HEK293 (cell line): ENCODE measurements around the gene CDH2.
A peak's percentile ranks its signal among the peaks of the same experiment; 100 is the strongest.

ENCODE experiments used
- CTCF ChIA-PET: fragments of 350-600 bp; formaldehyde crosslinking; extraction: SDS; loops from one replicate; lab custom pipeline; 2021; ENCODE audit warnings: antibody characterized with exemption; lab: Yijun Ruan, JAX
- POLR2A ChIA-PET: fragments of 300-600 bp; formaldehyde crosslinking; extraction: SDS; loops from one replicate; lab custom pipeline; 2020; ENCODE audit warnings: antibody characterized with exemption, inconsistent platforms; lab: Yijun Ruan, JAX
- H3K27ac ChIP-seq: fragments of 200-500 bp; sonication (Bioruptor generic); 2 replicates; pipeline ENCODE4 v1.5.1; 2014; ENCODE audit warnings: low read depth, low read length, control low read depth, inconsistent platforms; ENCODE audit errors: extremely low read depth
- H3K36me3 ChIP-seq, 2 experiments: fragments of 200-500 bp in 1 of 2; sonication (Bioruptor generic) in 1 of 2; 1 replicate in 1 of 2; 2 replicates in 1 of 2; pipeline ENCODE4 v1.5.1; 2014 to 2017; ENCODE audit warnings: inconsistent platforms in 2 of 2, low read length in 2 of 2; ENCODE audit not compliant: control insufficient read depth in 2 of 2, insufficient read depth in 1 of 2
- H3K4me1 ChIP-seq: fragments of 200-500 bp; sonication (Bioruptor generic); 2 replicates; pipeline ENCODE4 v1.5.1; 2014; ENCODE audit warnings: mild to moderate bottlenecking, low read length, inconsistent platforms; ENCODE audit not compliant: control insufficient read depth, insufficient read depth
- H3K4me3 ChIP-seq: 2 replicates; pipeline ENCODE4 v1.5.1; 2011; ENCODE audit warnings: low read depth, mild to moderate bottlenecking, control low read depth, low read length, moderate library complexity
- H3K9me3 ChIP-seq: fragments of 200-500 bp; sonication (Bioruptor generic); 2 replicates; pipeline ENCODE4 v1.5.1; 2014; ENCODE audit warnings: low read depth, low read length, inconsistent platforms; ENCODE audit not compliant: control insufficient read depth, insufficient read depth
- BCL6B ChIP-seq: fragments of 450-650 bp; formaldehyde crosslinking; IDR thresholded peaks from 2 replicates; pipeline ENCODE4 v1.5.1; 2017; ENCODE audit warnings: missing biosample characterization, missing genetic modification characterization
- FEZF1 ChIP-seq: fragments of 450-650 bp; formaldehyde crosslinking; IDR thresholded peaks from 2 replicates; pipeline ENCODE4 v1.5.1; 2016; ENCODE audit warnings: missing biosample characterization, missing genetic modification characterization
- HIC1 ChIP-seq: fragments of 450-650 bp; formaldehyde crosslinking; IDR thresholded peaks from 2 replicates; pipeline ENCODE4 v1.5.1; 2016; ENCODE audit warnings: missing biosample characterization, missing genetic modification characterization
- HOXA7 ChIP-seq: sonication (generic); formaldehyde crosslinking; IDR thresholded peaks from 2 replicates; pipeline ENCODE4 v1.8.1; 2022; ENCODE audit warnings: missing genetic modification reagents, borderline replicate concordance
- TRIM28 ChIP-seq: IDR thresholded peaks from 2 replicates; pipeline ENCODE4 v1.6.1; 2011; ENCODE audit warnings: low read length, control low read depth, borderline replicate concordance
- YY1 ChIP-seq: fragments of 450-650 bp; formaldehyde crosslinking; IDR thresholded peaks from 2 replicates; pipeline ENCODE4 v1.5.1; 2018; ENCODE audit warnings: missing biosample characterization, missing genetic modification characterization
- ZBTB21 ChIP-seq: fragments of 450-650 bp; formaldehyde crosslinking; IDR thresholded peaks from 2 replicates; pipeline ENCODE4 v1.5.1; 2017; ENCODE audit warnings: missing biosample characterization, missing genetic modification characterization
- ZBTB7A ChIP-seq: fragments of 450-650 bp; formaldehyde crosslinking; IDR thresholded peaks from 2 replicates; pipeline ENCODE4 v1.5.1; 2016; ENCODE audit warnings: low read depth, missing biosample characterization, missing genetic modification characterization
- ZNF112 ChIP-seq: fragments of 450-650 bp; formaldehyde crosslinking; IDR thresholded peaks from 2 replicates; pipeline ENCODE4 v1.5.0; 2017; ENCODE audit warnings: missing biosample characterization, missing genetic modification characterization
- ZNF18 ChIP-seq: fragments of 450-650 bp; formaldehyde crosslinking; IDR thresholded peaks from 2 replicates; pipeline ENCODE4 v1.5.1; 2016; ENCODE audit warnings: missing biosample characterization, missing genetic modification characterization
- ZNF585B ChIP-seq: fragments of 450-650 bp; formaldehyde crosslinking; IDR thresholded peaks from 2 replicates; pipeline ENCODE4 v1.5.1; 2016; ENCODE audit warnings: missing biosample characterization, missing genetic modification characterization
- ZNF629 ChIP-seq: fragments of 450-650 bp; formaldehyde crosslinking; IDR thresholded peaks from 2 replicates; pipeline ENCODE4 v1.5.1; 2017; ENCODE audit warnings: missing biosample characterization, missing genetic modification characterization
- ZNF701 ChIP-seq: fragments of 450-650 bp; formaldehyde crosslinking; IDR thresholded peaks from 2 replicates; pipeline ENCODE4 v1.5.1; 2016; ENCODE audit warnings: missing biosample characterization, missing genetic modification characterization
- TF ChIP-seq, protein P1 (sequence below): fragments of 450-650 bp; formaldehyde crosslinking; IDR thresholded peaks from 2 replicates; pipeline ENCODE4 v1.5.1; 2016; ENCODE audit warnings: missing biosample characterization, missing genetic modification characterization
- TF ChIP-seq, protein P2 (sequence below): fragments of 450-650 bp; IDR thresholded peaks from 2 replicates; pipeline ENCODE4 v1.5.1; 2018; ENCODE audit warnings: missing biosample characterization, missing genetic modification characterization
- TF ChIP-seq, protein P3 (sequence below): fragments of 450-650 bp; formaldehyde crosslinking; IDR thresholded peaks from 2 replicates; pipeline ENCODE4 v1.5.1; 2017; ENCODE audit warnings: missing biosample characterization, missing genetic modification characterization

The CDH2 gene

GRCh38 chr18:28113271-28114029 lies 63.5 kb downstream of the CDH2 start:
- H3K4me1 ChIP-seq: peaks cover 25% of the 10 kb centered on the region
- CTCF ChIA-PET: interaction anchor here (0.6 to 0.7 kb wide), 4 partner anchors 22 to 748 kb away, joined by 3 to 4 read pairs (median 3); no protein-coding TSS in a partner anchor
- POLR2A ChIA-PET: interaction anchor here (0.6 to 2.2 kb wide), 2 partner anchors 63 to 118 kb away, joined by 3 to 7 read pairs; partner anchors contain the start of gene CDH2

GRCh38 chr18:28112056-28112470 lies 64.9 kb downstream of the CDH2 start:
- no peak for TF ChIP-seq BCL6B (tag by site-specific recombination)
- TF ChIP-seq HIC1: peak; percentile 49; the same call in 1 of the 2 replicates
- TF ChIP-seq, protein P1, sequence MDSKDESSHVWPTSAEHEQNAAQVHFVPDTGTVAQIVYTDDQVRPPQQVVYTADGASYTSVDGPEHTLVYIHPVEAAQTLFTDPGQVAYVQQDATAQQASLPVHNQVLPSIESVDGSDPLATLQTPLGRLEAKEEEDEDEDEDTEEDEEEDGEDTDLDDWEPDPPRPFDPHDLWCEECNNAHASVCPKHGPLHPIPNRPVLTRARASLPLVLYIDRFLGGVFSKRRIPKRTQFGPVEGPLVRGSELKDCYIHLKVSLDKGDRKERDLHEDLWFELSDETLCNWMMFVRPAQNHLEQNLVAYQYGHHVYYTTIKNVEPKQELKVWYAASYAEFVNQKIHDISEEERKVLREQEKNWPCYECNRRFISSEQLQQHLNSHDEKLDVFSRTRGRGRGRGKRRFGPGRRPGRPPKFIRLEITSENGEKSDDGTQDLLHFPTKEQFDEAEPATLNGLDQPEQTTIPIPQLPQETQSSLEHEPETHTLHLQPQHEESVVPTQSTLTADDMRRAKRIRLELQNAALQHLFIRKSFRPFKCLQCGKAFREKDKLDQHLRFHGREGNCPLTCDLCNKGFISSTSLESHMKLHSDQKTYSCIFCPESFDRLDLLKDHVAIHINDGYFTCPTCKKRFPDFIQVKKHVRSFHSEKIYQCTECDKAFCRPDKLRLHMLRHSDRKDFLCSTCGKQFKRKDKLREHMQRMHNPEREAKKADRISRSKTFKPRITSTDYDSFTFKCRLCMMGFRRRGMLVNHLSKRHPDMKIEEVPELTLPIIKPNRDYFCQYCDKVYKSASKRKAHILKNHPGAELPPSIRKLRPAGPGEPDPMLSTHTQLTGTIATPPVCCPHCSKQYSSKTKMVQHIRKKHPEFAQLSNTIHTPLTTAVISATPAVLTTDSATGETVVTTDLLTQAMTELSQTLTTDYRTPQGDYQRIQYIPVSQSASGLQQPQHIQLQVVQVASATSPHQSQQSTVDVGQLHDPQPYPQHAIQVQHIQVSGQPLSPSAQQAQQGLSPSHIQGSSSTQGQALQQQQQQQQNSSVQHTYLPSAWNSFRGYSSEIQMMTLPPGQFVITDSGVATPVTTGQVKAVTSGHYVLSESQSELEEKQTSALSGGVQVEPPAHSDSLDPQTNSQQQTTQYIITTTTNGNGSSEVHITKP (tag by site-specific recombination): peak; percentile 29; the same call in 1 of the 2 replicates
- TF ChIP-seq ZNF629 (tag by site-specific recombination): no peak
- TF ChIP-seq ZBTB7A: no peak
- TF ChIP-seq, protein P2, sequence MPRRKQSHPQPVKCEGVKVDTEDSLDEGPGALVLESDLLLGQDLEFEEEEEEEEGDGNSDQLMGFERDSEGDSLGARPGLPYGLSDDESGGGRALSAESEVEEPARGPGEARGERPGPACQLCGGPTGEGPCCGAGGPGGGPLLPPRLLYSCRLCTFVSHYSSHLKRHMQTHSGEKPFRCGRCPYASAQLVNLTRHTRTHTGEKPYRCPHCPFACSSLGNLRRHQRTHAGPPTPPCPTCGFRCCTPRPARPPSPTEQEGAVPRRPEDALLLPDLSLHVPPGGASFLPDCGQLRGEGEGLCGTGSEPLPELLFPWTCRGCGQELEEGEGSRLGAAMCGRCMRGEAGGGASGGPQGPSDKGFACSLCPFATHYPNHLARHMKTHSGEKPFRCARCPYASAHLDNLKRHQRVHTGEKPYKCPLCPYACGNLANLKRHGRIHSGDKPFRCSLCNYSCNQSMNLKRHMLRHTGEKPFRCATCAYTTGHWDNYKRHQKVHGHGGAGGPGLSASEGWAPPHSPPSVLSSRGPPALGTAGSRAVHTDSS (tag by site-specific recombination): no peak
- TF ChIP-seq TRIM28: peak; percentile 81
- TF ChIP-seq ZNF18 (tag by site-specific recombination): no peak
- no peak for TF ChIP-seq ZBTB21 (tag by site-specific recombination)
- no peak for TF ChIP-seq HOXA7
- no peak for TF ChIP-seq ZNF112 (tag by site-specific recombination)
- TF ChIP-seq YY1 (tag by site-specific recombination): no peak
- Histone ChIP-seq H3K36me3 (no peaks in the 10 kb centered on the region), H3K4me3 (no peak overlapping the region), H3K27ac (no peak overlapping the region; the same call in 1 of the 2 replicates), H3K4me1 (peaks cover 35% of the 10 kb centered on the region), H3K9me3 (no peaks in the 10 kb centered on the region)
- ChIA-PET POLR2A (interaction anchor here (1.5 kb wide), 1 partner anchor 66 kb away, joined by 7 read pairs; the partner anchor contains the start of gene CDH2), CTCF (no interaction called here)

More at GRCh38 chr18:28113271-28114029, 63.5 kb downstream of the CDH2 start:
- Histone ChIP-seq H3K9me3 (no peaks in the 10 kb centered on the region), H3K36me3 (no peaks in the 10 kb centered on the region), H3K4me3 (no peak overlapping the region), H3K27ac (no peak overlapping the region)
- TF ChIP-seq, protein P3, sequence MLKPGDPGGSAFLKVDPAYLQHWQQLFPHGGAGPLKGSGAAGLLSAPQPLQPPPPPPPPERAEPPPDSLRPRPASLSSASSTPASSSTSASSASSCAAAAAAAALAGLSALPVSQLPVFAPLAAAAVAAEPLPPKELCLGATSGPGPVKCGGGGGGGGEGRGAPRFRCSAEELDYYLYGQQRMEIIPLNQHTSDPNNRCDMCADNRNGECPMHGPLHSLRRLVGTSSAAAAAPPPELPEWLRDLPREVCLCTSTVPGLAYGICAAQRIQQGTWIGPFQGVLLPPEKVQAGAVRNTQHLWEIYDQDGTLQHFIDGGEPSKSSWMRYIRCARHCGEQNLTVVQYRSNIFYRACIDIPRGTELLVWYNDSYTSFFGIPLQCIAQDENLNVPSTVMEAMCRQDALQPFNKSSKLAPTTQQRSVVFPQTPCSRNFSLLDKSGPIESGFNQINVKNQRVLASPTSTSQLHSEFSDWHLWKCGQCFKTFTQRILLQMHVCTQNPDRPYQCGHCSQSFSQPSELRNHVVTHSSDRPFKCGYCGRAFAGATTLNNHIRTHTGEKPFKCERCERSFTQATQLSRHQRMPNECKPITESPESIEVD (tag by site-specific recombination): peak; percentile 49
- TF ChIP-seq FEZF1 (tag by site-specific recombination): peak; percentile 72
- no peak for TF ChIP-seq ZNF701 (tag by site-specific recombination)
- no peak for TF ChIP-seq ZNF585B (tag by site-specific recombination)
